T follicular helper cell (primary cell): ENCODE measurements around the gene DCUN1D2.

ENCODE experiments used
- DNase-seq: peaks from one replicate; pipeline ENCODE4 v3.0.0-alpha.2; 2020; ENCODE audit warnings: low read depth

Gene DCUN1D2

DNA sequence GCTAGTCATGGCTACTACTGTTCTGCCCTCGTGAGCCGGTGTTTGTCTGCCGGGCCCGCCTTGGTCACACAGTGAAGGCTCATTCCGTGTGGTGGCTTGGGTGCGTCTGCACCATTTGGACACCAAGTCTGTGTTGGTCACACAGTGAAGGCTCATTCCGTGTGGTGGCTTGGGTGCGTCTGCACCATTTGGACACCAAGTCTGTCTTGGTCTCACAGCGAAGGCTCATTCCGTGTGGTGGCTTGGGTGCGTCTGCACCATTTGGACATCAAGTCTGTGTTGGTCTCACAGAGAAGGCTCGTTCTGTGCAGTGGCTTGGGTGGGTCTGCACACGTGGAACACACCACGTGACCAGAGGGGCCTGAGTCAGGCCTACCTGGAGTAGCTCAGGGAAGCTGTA, 29.0 kb upstream of the DCUN1D2 start:
- DNase-seq, result no peak

DNA sequence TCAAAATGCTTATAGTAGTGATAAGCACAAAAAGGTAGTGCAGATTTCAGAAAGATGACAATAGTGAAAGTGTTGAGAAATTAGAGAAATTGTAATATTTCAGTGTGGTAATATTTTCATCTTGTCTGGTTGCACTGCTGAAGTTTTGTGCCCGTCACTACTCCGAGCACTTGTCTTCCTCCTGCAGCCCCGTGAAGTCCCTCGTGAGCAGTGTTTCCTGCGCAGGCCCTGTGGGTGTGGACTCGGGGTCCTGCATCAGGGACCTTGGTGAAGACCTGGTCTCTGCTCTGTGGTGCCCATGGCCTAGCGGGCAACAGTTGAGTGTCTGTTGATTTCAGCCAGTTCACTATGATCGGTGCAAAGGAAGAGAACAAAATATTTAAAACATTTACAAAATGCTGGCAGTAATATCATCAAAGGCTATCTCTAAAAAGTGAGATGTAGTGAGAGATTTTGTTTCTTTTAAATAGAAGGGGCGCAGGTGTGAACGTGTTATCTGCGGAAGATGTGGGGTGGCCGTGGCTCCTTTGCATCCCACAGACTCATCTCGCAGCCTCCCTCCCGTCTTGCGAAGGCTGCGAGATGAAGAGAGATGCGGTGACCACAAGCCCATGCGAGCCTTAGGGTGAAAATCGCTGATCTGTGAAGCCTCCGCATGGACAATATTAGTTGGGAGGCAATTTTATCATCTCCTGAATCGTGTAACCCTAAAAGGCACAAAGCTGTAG, 27.7 kb upstream of the DCUN1D2 start:
- DNase-seq, result no peak

DNA sequence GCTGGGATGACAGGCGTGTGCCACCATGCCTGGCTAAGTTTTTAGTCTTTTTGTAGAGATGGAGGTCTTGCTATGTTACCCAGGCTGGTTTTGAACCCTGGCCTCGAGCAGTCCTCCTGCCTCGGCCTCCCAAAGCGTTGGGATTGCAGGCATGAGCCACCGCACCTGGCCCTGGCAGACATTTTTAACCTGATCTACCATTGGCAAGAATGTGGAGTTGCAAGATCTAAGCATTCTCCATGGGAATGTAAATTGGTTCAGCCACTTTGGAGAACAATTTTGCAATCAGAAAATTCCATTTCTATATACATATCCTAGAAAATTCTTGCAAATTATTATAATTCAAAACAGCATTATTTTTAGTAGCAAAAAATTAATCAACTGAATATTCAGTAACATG, 24.3 kb upstream of the DCUN1D2 start:
- DNase-seq, result no peak

DNA sequence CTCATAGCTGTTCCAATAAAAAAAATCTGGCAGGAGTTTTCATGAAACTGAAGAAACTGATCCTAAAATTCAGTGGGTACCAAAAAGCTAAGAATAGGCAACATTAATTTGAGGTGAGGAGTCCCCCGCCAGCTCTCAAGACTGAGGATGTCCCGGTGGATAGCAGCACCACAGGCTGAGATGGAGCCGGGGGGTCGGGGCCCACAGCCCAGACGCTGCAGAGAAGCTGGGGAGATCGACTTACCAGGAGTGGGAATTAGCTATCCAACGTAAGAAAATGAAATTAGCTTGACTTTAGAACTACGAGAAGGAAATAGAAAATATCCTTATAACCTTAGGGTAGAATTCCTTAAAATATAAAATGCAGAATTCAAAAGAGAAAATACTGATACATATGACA, 23.2 kb upstream of the DCUN1D2 start:
- DNase-seq, result no peak

DNA sequence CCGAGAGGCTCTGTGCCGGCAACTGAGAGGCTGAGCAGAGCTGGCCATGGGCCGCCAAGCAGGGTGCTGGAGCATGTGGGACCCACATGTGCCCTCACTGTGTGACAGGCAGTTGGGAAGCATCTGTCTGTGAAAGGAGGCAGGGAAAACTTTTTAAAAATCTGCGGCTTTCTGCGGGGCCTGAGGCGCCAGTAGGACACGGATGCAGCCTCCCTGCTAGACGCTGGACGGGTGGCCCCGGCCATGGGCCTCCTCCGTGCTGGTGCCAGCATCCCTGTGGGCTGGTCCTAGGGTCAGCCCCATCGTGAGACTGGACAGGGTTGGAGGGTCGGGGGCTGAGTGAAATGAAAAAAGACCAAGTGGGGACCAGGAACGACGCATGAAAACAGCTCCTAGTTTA, 20.9 kb upstream of the DCUN1D2 start:
- DNase-seq, result no peak

DNA sequence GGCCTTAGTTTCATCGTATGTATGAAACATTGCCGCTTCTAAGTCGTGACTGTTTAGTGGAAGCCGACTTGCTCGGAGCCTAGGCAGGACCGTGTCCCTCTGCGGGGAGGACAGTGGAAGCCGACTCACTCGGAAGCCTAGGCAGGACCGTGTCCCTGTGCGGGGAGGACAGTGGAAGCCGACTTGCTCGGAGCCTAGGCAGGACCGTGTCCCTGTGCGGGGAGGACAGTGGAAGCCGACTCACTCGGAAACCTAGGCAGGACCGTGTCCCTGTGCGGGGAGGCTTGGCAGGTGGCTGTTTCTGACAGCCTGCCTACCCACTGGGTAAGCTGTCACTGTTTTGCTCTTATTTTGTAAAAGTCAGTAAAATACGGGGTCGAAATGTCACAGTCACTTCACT, 20.4 kb upstream of the DCUN1D2 start:
- no peak for DNase-seq

DNA sequence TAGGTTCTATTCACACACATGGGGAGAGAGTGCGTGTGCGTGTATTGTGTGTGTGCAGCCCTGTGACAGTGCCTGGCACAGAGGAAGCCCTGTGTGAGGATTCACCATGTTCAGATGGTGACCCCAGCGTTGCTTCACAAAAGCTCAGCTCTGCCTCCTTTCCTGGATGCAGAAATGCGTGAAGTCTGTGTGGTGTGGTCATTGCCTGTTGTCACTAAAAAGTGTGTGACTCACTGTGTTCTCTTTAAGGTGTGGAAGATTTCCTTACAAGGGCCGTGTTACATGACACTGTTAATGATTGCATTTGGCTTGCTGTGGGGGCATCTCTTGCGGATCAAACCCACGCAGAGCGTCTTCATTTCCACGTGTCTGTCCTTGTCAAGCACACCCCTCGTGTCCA, 19.5 kb upstream of the DCUN1D2 start:
- DNase-seq, result no peak

DNA sequence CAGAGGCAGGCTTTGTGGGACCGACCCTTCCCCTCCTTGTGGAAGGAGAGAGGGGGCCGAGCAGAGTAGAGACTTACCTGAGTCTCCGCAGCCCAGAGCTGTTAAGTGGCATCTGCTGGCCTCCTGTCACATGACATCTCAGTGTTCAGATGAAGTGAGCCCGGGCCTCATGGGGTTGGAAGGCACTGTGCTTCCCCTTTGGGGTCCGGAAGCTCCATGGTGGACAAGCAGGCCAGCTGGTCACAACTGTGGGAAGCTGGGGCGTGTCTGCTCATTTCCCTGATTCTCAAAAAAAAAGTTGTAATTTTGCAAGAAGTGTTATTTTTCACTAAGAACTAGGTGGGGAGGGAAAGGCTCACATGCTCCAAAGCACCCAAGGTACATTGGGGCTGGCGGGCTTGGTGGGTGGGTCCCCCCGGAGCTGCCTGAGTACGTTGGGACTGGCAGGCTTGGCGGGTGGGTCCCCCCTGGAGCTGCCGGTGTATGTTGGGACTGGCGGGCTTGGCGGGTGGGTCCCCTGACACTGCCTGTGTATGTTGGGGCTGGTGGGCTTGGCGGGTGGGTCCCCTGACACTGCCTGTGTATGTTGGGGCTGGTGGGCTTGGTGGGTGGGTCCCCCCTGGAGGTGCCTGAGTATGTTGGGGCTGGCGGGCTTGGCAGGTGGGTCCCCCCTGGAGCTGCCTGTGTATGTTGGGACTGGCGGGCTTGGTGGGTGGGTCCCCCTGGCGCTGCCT, 18.2 kb upstream of the DCUN1D2 start:
- DNase-seq, result no peak

DNA sequence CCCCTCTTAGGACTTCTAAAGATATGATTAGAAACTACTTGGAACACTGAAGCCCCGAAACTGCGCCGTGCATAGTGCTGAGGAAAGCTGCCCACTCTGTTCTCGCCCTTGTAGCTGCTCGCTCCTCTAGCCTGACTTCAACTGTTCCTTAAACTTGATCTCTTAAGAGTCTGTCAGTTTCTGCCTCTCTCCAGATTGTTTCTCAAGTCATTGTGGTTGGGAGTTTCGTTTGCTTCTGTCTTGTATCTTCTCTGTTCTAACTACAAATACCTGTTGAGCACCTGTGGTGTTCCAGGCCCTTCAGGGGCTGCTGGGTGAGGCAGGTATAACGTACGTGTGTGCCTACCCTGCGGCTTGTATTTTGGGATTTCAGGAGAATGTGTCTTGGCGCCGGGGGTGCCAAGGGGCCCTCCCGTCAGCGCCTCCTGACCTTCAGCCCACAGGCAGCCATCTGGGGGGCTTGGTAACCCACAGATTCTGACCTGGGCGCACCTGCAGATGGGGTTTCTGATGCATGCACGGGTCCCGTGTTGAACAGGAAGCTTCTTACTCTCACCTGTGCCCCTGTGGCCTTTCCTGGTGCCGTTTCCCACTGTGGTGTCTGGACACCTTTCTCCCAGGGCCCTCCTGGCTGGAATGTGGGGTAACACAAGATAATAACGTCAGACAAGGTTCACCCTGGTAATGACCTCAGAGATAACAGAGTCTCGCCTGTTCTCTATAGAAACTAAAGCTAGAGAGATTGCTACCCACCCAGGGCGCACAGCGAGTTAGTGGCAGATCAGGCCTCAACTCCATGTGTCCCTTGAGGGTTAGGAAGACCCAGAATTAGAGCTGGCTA, 17.2 kb upstream of the DCUN1D2 start:
- no peak for DNase-seq

DNA sequence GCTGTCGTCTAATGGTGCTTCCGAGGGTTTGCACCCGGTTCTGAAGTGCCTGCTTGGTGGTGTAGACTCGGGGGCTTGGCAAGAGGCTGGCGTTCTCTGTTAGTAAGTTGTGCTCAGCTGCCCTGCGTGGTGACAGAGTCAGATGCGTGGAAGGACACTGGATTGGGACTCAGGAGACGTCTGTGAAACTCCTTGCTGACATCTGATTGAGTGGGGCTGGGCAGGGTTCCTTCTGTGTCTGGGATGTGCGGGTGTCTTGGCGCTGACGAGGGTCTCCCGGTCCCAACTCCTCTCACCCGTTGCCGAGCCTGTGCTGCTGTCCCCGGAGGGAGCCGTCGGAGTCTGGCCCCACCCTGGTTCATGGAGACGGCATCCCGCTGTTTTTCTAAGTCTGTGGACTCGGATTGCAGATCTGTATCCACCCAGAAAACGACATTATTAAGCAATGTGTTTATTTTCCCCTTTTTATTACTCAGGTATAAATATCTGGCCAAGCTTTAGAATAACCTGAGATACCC, 16.4 kb upstream of the DCUN1D2 start:
- DNase-seq, result no peak

DNA sequence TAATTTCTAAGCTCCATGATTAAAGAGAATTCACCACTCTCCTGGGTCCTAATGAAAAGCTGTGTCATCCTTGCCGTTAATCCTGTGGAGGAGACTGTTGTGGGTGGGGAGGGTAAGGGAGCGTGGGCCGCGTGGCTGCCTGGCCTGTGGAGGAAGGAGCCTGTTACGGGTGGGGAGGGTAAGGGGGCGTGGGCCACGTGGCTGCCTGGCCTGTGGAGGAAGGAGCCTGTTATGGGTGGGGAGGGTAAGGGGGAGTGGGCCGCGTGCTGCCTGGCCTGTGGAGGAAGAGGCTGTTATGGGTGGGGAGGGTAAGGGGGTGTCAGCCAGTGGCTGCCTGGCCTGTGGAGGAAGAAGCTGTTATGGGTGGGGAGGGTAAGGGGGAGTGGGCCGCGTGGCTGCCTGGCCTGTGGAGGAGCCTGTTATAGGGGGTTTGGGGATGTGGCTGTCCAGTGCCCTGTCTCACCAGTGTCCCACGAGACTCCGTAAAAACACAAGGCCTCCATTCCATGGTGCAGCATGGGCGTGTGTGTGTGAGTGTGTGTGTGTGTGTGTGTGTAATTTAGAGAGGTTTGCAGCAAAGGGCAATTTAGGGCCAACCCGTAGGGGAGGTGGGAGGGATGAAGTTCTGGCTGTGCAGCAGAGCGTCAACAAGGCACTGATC, 15.6 kb upstream of the DCUN1D2 start:
- DNase-seq, result no peak

DNA sequence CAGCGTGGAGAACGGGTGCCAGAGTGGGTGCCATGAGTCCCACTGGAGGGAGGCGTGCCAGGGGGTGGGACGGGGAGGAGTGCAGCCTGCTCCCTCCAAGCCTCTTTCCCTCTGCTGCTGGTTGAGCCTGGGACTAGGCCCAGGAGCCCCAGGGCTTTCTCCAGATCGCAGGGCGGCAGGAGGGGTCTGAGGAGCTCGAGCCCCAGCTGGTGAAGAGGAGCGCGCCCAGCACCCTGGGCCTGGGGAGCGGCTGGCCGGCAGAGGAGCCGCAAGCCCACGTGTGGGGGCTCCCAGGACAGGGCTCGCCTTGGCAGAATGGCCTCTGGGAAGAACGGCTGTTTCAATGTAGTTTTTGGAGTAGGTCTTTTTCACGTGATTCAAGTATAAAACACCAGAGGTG, 12.2 kb upstream of the DCUN1D2 start:
- DNase-seq, result no peak

DNA sequence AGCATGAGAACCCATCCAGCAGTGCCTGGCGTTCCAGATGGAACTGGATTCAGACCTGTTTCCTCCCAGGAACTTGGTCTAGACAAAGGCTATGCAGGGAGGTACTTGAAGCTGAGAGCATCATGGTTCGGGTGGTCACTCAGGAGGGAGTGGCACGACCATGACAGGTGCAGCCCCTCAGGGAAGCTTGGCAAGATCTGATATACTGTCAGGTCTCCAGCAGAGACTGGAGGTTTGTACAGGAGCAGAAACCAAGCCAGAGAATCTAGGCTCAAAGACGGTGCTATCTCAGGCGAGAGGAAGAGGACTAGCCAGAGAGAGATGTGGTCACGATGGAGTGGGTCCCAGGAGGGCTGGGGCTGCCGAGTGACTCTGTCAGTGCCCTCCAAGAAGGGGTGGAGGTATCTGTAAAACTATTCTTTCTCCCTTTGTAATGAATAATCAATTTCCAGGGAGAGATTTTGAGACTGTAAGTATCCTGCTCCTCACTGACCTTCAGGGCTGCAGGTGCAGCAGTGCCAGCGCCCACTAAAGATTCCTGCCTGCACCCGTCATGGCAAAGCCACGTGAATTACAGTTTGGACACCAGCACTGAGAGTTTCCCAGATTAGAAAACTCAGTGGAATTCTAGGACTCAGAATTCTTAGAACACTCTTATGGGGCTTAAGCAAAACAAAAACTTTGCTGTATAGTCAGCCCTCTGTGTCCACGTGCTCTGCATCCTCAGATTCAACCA, 10.2 kb upstream of the DCUN1D2 start:
- DNase-seq, result no peak

DNA sequence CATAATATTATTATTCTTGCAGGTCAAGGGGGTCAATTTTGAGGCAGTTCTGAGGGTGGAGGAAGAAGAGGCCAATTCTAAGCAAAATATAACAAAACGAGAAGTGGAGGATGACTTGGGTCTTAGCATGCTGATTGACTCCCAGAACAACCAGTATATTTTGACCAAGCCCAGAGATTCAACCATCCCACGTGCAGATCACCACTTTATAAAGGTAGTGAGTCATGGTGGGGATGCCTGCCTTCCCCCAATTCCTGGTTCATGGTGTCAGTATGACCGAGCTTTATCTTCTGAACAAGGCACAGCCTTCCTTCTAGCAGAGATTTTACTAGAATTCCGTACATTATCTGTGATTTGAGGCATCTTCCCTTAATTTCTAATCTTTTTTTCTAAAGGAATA, 9.4 kb upstream of the DCUN1D2 start:
- DNase-seq, result no peak

DNA sequence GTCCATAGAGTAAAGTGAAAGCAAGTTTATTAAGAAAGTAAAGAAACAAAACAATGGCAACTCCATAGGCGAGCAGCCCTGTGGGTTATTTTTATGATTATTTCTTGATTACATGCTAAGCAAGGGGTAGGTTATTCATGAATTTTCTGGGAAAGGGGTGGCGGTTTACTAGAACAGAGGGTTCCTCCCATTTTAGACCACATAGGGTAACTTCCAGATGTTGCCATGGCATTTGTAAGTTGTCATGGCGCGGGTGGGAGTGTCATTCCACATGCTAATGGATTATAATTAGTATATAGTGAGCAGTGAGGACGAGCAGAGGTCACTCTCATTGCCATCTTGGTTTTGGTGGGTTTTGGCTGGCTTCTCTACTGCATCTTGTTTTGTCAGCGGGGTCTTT, 8.4 kb upstream of the DCUN1D2 start:
- DNase-seq, result no peak

DNA sequence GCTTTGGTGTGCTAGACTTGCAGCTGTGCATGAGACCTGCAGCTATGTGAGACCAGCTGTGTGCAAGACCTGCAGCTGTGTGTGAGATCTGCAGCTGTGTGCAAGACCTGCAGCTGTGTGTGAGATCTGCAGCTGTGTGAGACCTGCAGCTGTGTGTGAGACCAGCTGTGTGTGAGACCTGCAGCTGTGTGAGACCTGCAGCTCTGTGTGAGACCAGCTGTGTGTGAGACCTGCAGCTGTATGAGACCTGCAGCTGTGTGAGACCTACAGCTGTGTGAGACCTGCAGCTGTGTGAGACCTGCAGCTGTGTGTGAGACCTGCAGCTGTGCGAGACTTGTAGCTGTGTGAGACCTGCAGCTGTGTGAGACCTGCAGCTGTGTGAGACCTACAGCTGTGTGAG, 6.7 kb upstream of the DCUN1D2 start:
- DNase-seq, result no peak

DNA sequence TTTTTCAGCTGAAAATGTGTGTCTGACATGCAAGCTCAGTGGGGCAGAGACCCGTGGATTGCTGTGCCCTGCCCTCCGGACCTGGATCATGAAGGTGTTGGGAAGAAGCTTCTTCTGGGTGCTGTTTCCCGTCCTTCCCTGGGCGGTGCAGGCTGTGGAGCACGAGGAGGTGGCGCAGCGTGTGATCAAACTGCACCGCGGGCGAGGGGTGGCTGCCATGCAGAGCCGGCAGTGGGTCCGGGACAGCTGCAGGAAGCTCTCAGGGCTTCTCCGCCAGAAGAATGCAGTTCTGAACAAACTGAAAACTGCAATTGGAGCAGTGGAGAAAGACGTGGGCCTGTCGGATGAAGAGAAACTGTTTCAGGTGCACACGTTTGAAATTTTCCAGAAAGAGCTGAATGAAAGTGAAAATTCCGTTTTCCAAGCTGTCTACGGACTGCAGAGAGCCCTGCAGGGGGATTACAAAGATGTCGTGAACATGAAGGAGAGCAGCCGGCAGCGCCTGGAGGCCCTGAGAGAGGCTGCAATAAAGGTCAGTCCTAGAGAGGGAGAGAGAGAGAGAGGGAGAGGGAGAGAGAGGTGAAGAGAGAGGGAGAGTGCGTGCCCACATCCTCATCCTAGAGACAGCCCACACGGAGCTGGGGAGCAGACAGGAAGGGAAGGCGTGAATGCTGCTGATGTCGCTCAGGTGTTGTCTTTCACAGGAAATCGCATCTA, 5.1 kb upstream of the DCUN1D2 start:
- DNase-seq, result no peak

DNA sequence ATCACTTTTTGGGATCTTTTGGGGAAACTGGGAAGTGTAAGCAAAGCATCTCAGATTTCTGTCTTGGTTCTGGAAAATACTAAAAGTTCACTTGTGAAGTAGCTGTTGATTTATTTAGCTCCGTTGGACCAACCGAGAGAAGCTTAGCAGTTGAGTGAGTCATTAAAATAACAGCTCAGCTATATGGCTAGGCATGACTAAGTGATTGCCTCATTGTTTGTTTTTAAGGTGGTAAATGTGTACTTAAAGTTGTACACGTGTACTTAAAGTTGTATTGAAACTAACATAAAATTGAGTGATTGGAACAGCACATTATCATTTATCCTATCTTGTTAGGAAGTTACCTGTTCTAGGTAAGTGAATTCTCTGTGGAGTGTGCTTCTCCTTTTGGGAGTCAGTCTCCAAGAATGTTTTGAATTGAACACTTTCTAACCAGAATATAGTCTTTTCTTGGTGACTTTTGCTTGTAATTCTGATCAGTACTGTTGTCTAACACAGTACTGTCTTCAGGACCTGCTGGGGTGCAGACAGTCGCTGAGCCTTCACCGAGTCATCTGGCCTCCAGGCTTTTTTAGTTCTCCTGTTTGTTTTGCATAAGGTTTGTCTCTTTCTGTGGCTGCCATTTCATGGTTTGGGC, 2.9 kb upstream of the DCUN1D2 start:
- DNase-seq, result no peak

DNA sequence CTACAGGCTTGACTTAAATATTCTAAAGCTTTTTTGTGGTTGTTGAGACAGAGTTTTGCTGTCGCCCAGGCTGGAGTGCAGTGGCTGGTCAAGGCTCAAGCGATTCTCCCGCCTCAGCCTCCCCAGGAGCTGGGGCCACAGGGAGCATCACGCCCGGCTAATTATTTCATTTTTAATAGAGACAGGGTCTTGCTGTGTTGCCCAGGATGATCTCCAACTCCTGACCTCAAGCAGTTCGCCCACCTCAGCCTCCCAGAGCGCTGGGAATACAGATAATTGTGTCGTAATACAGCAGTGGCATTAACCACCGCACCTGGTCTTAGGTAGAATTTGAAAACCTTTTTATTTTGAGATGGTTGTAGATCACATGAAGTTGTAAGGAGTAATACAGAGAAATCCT, 1.5 kb upstream of the DCUN1D2 start:
- DNase-seq, result no peak

DNA sequence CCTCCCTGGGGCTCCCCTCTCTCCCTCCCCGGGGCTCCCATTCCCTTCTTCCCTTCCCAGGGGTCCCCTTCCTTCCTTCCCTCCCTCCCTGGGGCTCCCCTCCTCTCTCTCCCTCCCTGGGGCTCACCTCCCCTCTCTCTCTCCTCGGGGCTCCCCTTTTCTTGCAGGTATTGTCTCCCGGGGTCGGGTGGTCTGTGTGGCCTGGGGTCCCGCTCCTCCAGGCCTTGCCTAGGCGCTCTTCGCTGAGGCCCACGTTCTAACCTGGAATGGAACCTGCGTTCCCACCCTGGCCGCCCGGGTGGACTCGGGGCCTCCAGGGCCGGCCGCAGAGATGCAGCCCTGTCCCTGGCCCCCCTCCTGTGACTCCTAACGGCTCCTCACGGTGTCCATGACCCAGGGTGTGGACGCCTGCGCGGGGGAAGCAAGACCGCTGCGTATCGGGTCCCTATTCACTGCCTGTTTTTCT, 940 bp upstream of the DCUN1D2 start:
- no peak for DNase-seq
